HEK293 (cell line): ENCODE data around the gene GNPDA1.
"Not testable (repeated sequence)": the region's sequence is repeated elsewhere in the genome, so short reads cannot be mapped to it uniquely, and the experiment has no call there.

ENCODE experiments used
- CTCF ChIA-PET: fragments of 350-600 bp; formaldehyde crosslinking; extraction: SDS; loops from one replicate; lab custom pipeline; 2021; ENCODE audit warnings: antibody characterized with exemption; lab: Yijun Ruan, JAX
- POLR2A ChIA-PET: fragments of 300-600 bp; formaldehyde crosslinking; extraction: SDS; loops from one replicate; lab custom pipeline; 2020; ENCODE audit warnings: antibody characterized with exemption, inconsistent platforms; lab: Yijun Ruan, JAX
- H3K27ac ChIP-seq: fragments of 200-500 bp; sonication (Bioruptor generic); 2 replicates; pipeline ENCODE4 v1.5.1; 2014; ENCODE audit warnings: low read depth, low read length, control low read depth, inconsistent platforms; ENCODE audit errors: extremely low read depth
- H3K36me3 ChIP-seq, 2 experiments: fragments of 200-500 bp in 1 of 2; sonication (Bioruptor generic) in 1 of 2; 1 replicate in 1 of 2; 2 replicates in 1 of 2; pipeline ENCODE4 v1.5.1; 2014 to 2017; ENCODE audit warnings: inconsistent platforms in 2 of 2, low read length in 2 of 2; ENCODE audit not compliant: control insufficient read depth in 2 of 2, insufficient read depth in 1 of 2
- H3K4me1 ChIP-seq: fragments of 200-500 bp; sonication (Bioruptor generic); 2 replicates; pipeline ENCODE4 v1.5.1; 2014; ENCODE audit warnings: mild to moderate bottlenecking, low read length, inconsistent platforms; ENCODE audit not compliant: control insufficient read depth, insufficient read depth
- H3K4me3 ChIP-seq: 2 replicates; pipeline ENCODE4 v1.5.1; 2011; ENCODE audit warnings: low read depth, mild to moderate bottlenecking, control low read depth, low read length, moderate library complexity
- H3K9me3 ChIP-seq: fragments of 200-500 bp; sonication (Bioruptor generic); 2 replicates; pipeline ENCODE4 v1.5.1; 2014; ENCODE audit warnings: low read depth, low read length, inconsistent platforms; ENCODE audit not compliant: control insufficient read depth, insufficient read depth
- FEZF1 ChIP-seq: fragments of 450-650 bp; formaldehyde crosslinking; IDR thresholded peaks from 2 replicates; pipeline ENCODE4 v1.5.1; 2016; ENCODE audit warnings: missing biosample characterization, missing genetic modification characterization
- GLIS2 ChIP-seq: fragments of 450-650 bp; formaldehyde crosslinking; IDR thresholded peaks from 2 replicates; pipeline ENCODE4 v1.5.1; 2016; ENCODE audit warnings: missing biosample characterization, missing genetic modification characterization
- HOXC10 ChIP-seq: sonication (generic); formaldehyde crosslinking; IDR thresholded peaks from 2 replicates; pipeline ENCODE4 v1.8.1; 2023; ENCODE audit warnings: mild to moderate bottlenecking, missing genetic modification reagents
- PRDM10 ChIP-seq: fragments of 450-650 bp; formaldehyde crosslinking; IDR thresholded peaks from 2 replicates; pipeline ENCODE4 v1.5.1; 2016; ENCODE audit warnings: missing biosample characterization, missing genetic modification characterization
- ZNF146 ChIP-seq: fragments of 450-650 bp; formaldehyde crosslinking; IDR thresholded peaks from 2 replicates; pipeline ENCODE4 v1.5.1; 2016; ENCODE audit warnings: missing biosample characterization, missing genetic modification characterization
- ZNF155 ChIP-seq: fragments of 450-650 bp; formaldehyde crosslinking; IDR thresholded peaks from 2 replicates; pipeline ENCODE4 v1.5.1; 2016; ENCODE audit warnings: missing biosample characterization, missing genetic modification characterization
- ZNF311 ChIP-seq: fragments of 450-650 bp; formaldehyde crosslinking; IDR thresholded peaks from 2 replicates; pipeline ENCODE4 v1.5.1; 2017; ENCODE audit warnings: missing biosample characterization, missing genetic modification characterization, borderline replicate concordance
- ZNF335 ChIP-seq: fragments of 450-650 bp; formaldehyde crosslinking; conservative IDR thresholded peaks from 2 replicates; pipeline ENCODE4 v1.5.1; 2016; ENCODE audit warnings: missing biosample characterization, missing genetic modification characterization
- ZNF350 ChIP-seq: fragments of 450-650 bp; formaldehyde crosslinking; IDR thresholded peaks from 2 replicates; pipeline ENCODE4 v1.5.0; 2017; ENCODE audit warnings: missing biosample characterization, mild to moderate bottlenecking, missing genetic modification characterization
- ZNF37A ChIP-seq: fragments of 450-650 bp; IDR thresholded peaks from 2 replicates; pipeline ENCODE4 v1.5.1; 2018; ENCODE audit warnings: missing biosample characterization, missing genetic modification characterization
- ZNF560 ChIP-seq: fragments of 450-650 bp; formaldehyde crosslinking; IDR thresholded peaks from 2 replicates; pipeline ENCODE4 v1.5.1; 2017; ENCODE audit warnings: missing biosample characterization, missing genetic modification characterization, borderline replicate concordance
- ZNF600 ChIP-seq: fragments of 450-650 bp; formaldehyde crosslinking; IDR thresholded peaks from 2 replicates; pipeline ENCODE4 v1.5.1; 2016; ENCODE audit warnings: missing biosample characterization, missing genetic modification characterization
- ZNF623 ChIP-seq: fragments of 450-650 bp; formaldehyde crosslinking; IDR thresholded peaks from 2 replicates; pipeline ENCODE4 v1.5.1; 2016; ENCODE audit warnings: missing biosample characterization, missing genetic modification characterization
- ZSCAN4 ChIP-seq: fragments of 450-650 bp; formaldehyde crosslinking; IDR thresholded peaks from 2 replicates; pipeline ENCODE4 v1.5.1; 2017; ENCODE audit warnings: missing biosample characterization, missing genetic modification characterization
- ZXDB ChIP-seq: fragments of 450-650 bp; formaldehyde crosslinking; IDR thresholded peaks from 2 replicates; pipeline ENCODE4 v1.5.1; 2016; ENCODE audit warnings: missing biosample characterization, missing genetic modification characterization

Gene GNPDA1

GRCh38 chr5:142034994-142035393, 22.2 kb upstream of the GNPDA1 start:
- Histone ChIP-seq H3K9me3 (no peaks in the 10 kb centered on the region), H3K4me3 (no peak overlapping the region), H3K4me1 (no peaks in the 10 kb centered on the region; the same call in 1 of the 2 replicates), H3K36me3 (no peaks in the 10 kb centered on the region), H3K27ac (no peak overlapping the region)
- TF ChIP-seq ZNF623 (no peak), ZNF37A (tag by site-specific recombination) (no peak), ZNF560 (tag by site-specific recombination) (no peak), ZNF155 (tag by site-specific recombination) (no peak), ZNF350 (tag by site-specific recombination) (no peak), PRDM10 (no peak), ZNF600 (tag by site-specific recombination) (no peak), ZXDB (no peak), GLIS2 (tag by site-specific recombination) (no peak), ZNF311 (tag by site-specific recombination) (no peak)
- ChIA-PET POLR2A (no interaction called here), CTCF (interaction anchor here (0.5 to 1.3 kb wide), 2 partner anchors 43 to 343 kb away, joined by 3 read pairs; no protein-coding TSS in a partner anchor)

- H3K4me3 ChIP-seq, H3K27ac ChIP-seq, H3K36me3 ChIP-seq, H3K9me3 ChIP-seq, H3K4me1 ChIP-seq, POLR2A ChIA-PET: not testable (repeated sequence)
- TF ChIP-seq ZNF146 (peak; percentile 61), ZNF335 (0 out of 2 replicates have a peak, but pooled peaks have one; percentile 21)
- CTCF ChIA-PET = interaction anchor here (0.6 to 1.3 kb wide), 4 partner anchors 14 to 721 kb away, joined by 3 to 4 read pairs (median 4); no protein-coding TSS in a partner anchor
Measured at GRCh38 chr5:142033632-142034567, 21.1 kb upstream of the GNPDA1 start.

GRCh38 chr5:142032747-142033631, 20.2 kb upstream of the GNPDA1 start:
- CTCF ChIA-PET = interaction anchor here (0.6 to 1.3 kb wide), 2 partner anchors 42 to 720 kb away, joined by 3 to 4 read pairs; no protein-coding TSS in a partner anchor
- TF ChIP-seq ZSCAN4 (tag by site-specific recombination) (no peak), HOXC10 (no peak), FEZF1 (tag by site-specific recombination) (peak; percentile 59)
- TF ChIP-seq, all 188 proteins: peak for 1
- no peak overlapping the region for H3K27ac ChIP-seq
- POLR2A ChIA-PET = no interaction called here
- no peaks in the 10 kb centered on the region for H3K36me3 ChIP-seq
- H3K4me3 ChIP-seq = no peak overlapping the region
- H3K9me3 ChIP-seq = no peaks in the 10 kb centered on the region
- H3K4me1 ChIP-seq = no peaks in the 10 kb centered on the region; the same call in 1 of the 2 replicates
